HG03108 (cell line): ENCODE results near the gene VWA7.

Experiments used
- ATAC-seq: cut with Tn5 transposase; IDR thresholded peaks from one replicate; pipeline ENCODE4 v1.9.1; 2021; ENCODE audit warnings: moderate library complexity; ENCODE audit not compliant: unreplicated experiment

VWA7 gene

GRCh38 chr6:31733734-31734133 lies 43.4 kb downstream of the VWA7 start:
- no peak for ATAC-seq

DNA sequence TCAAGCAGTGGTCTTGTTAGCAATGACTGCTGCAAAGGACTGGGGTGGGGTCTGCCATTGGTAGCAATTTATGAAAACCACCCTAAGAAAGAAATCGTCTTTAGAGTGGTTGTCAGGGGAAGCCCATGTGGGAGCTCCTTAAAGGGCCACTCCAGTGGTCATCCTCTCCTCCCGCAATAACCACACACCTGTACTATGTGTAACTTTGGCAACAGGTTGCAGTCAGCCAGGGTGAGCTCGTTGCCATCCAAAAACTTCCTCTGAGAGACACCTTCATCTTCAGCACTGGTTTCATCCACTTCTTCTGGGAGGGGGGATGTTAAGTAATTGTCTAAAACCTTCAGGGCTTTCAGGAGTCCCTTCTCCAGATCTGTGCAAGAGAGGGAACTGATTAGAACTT lies 45.1 kb downstream of the VWA7 start:
- ATAC-seq = no peak

DNA sequence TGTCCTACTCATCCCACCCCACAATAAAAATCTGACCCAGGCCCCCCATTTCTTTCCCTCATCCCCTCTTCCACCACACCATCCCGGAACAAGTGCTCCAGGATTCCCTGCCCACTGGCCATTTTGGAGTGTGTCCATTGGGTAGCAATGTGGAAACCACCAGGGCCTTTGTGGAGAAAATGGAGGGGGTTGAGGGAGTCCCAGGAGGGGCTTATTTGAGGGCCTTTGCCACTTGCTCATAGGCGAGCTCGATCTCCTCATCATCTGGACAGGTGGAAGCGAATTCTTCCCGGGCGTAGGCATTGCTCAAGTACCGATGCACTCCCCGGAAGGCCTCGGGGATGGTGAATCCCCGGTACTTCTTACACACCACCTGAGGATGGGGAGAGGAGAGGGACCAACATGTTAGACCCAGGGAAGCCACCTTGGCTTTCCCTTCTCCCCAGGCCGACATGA lies 46.5 kb downstream of the VWA7 start:
- ATAC-seq = no peak

DNA sequence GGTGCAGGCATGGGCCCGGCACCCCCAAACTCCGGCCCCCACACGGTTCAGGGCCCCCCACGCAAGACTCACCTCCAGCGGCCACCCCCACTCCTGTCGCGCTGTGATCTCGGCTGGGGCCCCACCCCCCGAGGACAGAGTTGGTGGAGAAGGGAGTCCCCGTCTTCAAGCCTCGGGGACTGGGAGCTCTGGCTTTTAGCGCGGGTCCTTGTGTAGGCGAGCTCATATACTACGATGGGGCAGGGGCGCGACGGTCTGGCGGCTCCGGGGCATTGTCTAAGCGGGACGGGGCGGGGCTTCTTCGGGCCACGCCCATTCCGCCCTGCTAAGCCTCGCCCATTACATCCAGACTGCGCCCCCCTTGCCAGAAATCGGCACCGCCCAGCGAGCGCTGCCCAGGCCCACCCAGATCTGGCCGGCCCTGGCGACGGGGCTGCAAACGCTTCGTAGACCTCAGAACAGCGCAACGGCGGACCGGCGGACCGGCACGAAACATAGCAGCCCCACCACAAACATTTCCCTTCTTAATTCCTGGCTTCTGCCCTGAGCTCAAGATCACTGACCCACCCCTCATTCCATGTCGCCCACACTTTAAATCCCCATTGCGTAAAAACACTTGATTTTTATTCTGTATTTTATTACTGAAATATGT lies 47.0 kb downstream of the VWA7 start:
- ATAC-seq = no peak

GRCh38 chr6:31729515-31729978 lies 47.6 kb downstream of the VWA7 start:
- ATAC-seq = no peak

GRCh38 chr6:31728767-31729514 lies 48.2 kb downstream of the VWA7 start, which contains the start of gene DDAH2:
Gene DDAH2 (minus strand): TSS chr6:31729299. CDS start chr6:31729161, 138 bp downstream.
- no peak for ATAC-seq

DNA sequence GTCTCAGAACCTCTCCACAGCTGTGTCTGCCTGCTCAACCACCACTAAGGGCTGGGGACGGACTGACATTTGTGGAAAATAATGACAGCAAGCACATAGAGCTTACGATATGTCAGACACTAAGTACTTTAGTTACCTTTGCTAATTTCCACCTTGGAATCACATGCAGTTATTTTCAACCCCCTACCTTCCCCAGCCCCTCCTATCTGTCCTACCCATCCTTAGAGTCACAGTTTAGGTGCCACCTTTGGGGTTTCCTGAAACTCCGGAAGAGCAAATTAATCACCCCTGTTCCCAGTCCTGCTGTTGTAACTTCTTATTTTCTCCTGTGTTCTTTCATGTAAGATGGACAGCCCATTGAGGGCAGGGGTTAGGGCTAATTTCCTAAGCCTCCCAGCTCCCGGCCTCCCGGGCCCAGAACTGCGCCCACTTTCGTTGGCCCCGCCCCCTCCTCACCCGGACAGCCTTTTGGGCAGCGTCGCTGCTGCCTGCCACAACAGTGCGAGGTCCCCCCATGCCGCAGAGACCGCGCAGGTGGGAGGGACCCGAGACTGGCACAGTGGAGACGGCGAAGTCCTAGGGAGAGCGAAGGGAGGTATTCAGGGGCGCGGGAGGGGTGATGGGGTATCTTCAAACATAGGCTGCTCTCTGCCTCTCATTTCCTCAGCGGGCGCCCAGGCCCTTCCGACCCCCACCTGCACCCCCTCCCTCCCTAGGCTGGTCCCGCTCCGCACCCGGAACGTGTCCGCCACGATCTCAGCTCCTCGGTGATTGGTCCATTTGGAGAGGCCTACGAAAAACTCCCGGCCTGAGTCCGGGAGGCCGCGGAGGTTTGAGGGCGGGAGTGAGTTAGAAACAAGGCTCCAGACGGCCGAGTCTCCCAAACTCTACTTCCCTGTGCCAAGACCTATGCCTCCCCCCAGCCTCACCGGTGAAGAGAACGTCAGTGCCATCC lies 49.1 kb downstream of the VWA7 start:
- no peak for ATAC-seq

DNA sequence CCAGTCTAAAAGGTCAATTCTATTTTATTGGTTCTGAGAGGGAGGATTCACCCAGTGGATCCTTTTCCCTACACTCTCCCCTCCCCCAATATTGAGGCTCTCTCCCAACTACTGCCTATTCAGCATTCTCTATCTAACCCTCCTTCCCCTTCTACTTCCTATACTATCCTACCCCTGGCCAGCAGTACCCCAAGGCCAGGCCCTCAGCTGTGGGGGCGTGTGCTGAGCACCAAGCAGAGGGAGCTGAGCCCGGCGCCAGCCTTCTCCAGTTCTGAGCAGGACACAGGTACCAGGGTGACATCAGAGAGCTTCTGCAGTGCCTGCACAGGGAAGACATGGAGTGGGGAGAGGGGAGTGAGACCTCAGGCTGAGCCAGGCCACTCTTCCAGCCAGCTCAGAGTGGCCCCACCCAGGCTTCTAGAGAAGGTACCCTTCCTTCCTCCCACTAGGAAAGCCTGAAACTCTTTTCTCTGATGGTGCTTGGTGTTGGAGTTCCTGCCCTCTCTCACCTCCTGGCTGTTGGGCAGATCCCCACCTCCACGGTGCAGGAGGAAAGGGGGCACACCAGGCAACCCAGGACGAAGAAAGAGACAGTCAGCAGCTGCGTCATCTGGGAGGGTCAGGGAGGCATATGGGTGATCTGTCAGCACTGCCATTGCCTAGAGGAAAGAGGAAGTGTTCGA lies 50.0 kb downstream of the VWA7 start:
- ATAC-seq = no peak

- ATAC-seq = no peak
These were observed 51.4 kb downstream of the VWA7 start for GRCh38 chr6:31725502-31726350.

- no peak for ATAC-seq
These were observed 53.0 kb downstream of the VWA7 start for GRCh38 chr6:31723980-31724691.

GRCh38 chr6:31723245-31723979 lies 53.7 kb downstream of the VWA7 start, which contains the start of gene MPIG6B:
Gene MPIG6B (plus strand): TSS chr6:31723373. CDS start chr6:31723384, 11 bp downstream.
- ATAC-seq = no peak

- no peak for ATAC-seq
These were observed 55.0 kb downstream of the VWA7 start for GRCh38 chr6:31722173-31722572.

DNA sequence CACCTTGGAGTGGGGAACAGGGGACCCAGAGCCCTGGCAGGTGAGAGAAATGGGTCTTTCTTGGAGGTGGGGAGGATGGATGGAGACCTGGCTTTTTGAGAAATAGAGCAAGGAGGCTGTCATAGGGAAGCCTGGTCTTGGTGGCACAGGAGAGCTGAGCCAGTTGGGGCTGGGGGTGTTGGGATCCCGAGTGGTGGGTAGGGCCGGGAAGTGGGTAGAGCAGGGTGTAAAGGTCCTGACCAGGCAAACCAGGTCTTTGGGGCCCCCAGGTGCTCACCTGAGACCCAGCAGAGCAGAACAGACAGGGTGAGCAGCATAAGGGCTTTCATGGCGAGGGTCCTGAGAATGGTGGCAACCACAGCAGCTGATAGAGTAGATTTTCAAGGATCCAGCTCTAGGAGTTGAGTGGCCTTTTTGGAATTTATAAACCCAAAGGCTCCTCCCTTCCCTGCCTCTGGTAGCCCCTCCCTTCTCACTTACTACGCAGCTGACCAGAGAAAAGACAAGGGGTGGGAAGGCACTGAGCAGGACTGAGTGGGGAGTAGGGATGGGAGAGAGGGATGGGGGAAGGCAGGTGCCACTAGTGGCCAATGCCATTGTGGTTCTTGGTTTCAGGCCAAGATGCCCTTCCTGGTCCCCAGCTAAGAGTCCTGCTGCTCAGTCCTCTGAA lies 55.6 kb downstream of the VWA7 start, which contains the start of gene LY6G6C:
Gene LY6G6C (minus strand): TSS at position 396 of the 670 bp plus-strand sequence. CDS start 67 bp downstream, at position 329.
- no peak for ATAC-seq

DNA sequence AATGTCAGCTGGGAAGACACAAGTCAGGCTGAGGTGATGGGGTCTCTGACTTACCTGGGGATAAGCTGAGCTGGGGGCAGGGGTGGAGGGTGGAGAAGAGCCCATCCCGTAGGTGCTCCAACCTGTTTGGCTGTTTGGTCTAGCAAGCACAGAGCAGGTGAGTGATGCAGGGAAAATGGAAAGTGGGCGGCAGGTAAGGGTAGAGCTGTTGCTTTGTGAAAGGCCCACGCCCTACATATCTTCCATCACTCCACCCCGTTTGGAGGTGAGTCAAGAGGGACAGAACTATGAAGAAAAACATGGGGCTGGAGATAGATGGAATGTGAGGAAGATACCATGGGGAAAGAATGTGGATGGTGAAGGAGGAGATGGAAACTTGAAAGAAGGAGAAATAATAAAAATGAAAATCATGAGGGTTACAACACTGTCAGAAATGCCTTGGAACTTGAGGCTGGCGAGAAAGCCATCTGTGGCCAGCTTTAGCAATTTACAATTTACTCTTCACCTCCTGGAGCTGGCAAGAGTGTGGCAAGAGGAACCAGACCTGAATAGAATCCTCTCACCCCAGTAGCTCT lies 56.8 kb downstream of the VWA7 start:
- no peak for ATAC-seq

GRCh38 chr6:31719001-31719400 lies 58.1 kb downstream of the VWA7 start:
- ATAC-seq = no peak

- ATAC-seq = no peak
These were observed 58.9 kb downstream of the VWA7 start for GRCh38 chr6:31718265-31718664.
